Suprapubic skin (tissue), 4 donors: ENCODE measurements around the gene VAT1.
A peak's percentile ranks its signal among the peaks of the same experiment; 100 is the strongest.

Source experiments
- EP300 ChIP-seq: sonication (generic); formaldehyde crosslinking; IDR thresholded peaks from one replicate; pipeline ENCODE4 v1.6.1; 2017; ENCODE audit warnings: antibody characterized with exemption
- POLR2A ChIP-seq, 2 donors: fragments of 450-650 bp; IDR thresholded peaks; one replicate each; pipeline ENCODE4 v1.6.1; 2017; ENCODE audit warnings: antibody characterized with exemption in 2 of 2, mild to moderate bottlenecking in 2 of 2, moderate library complexity in 2 of 2
- POLR2AphosphoS5 ChIP-seq, 3 donors: sonication (generic); formaldehyde crosslinking; IDR thresholded peaks; one replicate each; pipeline ENCODE4 v1.6.1; 2017; ENCODE audit warnings: antibody characterized with exemption in 3 of 3
- TF ChIP-seq, protein P1 (sequence below), 2 donors: fragments of 200-600 bp in 1 of 2; fragments of 450-650 bp in 1 of 2; sonication (generic) in 1 of 2; IDR thresholded peaks; one replicate each; pipeline ENCODE4 v1.5.1; 2016 to 2019; ENCODE audit warnings: antibody characterized with exemption in 2 of 2, mild to moderate bottlenecking in 1 of 2, moderate library complexity in 1 of 2

DNA sequence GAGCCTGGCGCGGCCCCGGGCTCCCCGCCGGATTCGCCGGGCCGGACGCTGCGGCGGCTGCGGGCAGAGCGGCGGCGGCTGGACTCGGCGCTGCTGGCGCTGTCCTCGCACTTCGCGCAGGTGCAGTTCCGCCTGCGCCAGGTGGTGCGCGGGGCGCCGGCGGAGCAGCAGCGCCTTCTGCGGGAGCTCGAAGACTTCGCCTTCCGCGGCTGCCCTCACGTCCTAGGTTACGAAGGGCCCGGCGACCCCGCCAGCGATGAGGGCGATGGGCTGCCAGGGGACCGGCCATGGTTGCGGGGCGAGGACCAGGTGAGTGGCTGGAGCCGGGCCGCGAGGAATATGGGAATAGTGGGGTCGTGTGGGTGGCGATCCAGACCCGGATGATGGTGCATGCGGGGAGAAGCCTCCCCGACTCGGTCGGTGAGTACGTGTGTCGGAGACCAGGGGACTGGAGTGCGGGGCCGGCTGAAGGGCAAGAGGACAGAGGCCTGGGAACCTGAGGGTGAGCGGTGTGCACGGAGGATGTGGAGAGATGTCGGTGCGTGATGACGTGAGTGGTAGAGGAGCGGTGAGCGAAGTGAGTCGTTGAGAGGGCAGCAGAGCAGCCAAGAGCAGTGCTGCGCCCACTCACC lies 41.3 kb downstream of the VAT1 start:
- TF ChIP-seq, protein P1, sequence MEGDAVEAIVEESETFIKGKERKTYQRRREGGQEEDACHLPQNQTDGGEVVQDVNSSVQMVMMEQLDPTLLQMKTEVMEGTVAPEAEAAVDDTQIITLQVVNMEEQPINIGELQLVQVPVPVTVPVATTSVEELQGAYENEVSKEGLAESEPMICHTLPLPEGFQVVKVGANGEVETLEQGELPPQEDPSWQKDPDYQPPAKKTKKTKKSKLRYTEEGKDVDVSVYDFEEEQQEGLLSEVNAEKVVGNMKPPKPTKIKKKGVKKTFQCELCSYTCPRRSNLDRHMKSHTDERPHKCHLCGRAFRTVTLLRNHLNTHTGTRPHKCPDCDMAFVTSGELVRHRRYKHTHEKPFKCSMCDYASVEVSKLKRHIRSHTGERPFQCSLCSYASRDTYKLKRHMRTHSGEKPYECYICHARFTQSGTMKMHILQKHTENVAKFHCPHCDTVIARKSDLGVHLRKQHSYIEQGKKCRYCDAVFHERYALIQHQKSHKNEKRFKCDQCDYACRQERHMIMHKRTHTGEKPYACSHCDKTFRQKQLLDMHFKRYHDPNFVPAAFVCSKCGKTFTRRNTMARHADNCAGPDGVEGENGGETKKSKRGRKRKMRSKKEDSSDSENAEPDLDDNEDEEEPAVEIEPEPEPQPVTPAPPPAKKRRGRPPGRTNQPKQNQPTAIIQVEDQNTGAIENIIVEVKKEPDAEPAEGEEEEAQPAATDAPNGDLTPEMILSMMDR (IDR thresholded peaks at IDR 0.05) = peak in 1 of 2 donors; percentile 28
- no peak for TF ChIP-seq POLR2A (IDR thresholded peaks at IDR 0.05)
- TF ChIP-seq EP300 = no peak
- no peak for TF ChIP-seq POLR2AphosphoS5 (IDR thresholded peaks at IDR 0.05)
